ENCODE results near the gene CALHM3. TPM values are rescaled to one million over a fixed set of nuclear protein-coding genes. Genes with fewer than 3 reads are reported as not detected.
A peak's percentile ranks its signal among the peaks of the same experiment; 100 is the strongest.

The CALHM3 gene
- total RNA-seq, 3 donors from 2014 or later: not detected

- no peak overlapping the region for H3K4me3 ChIP-seq
- DNase-seq: no peak
- no peaks in the 10 kb centered on the region for H3K4me1 ChIP-seq (ENCODE audit: low read depth)
- TF ChIP-seq CTCF (IDR thresholded peaks at IDR 0.05): no peak
- ATAC-seq: no peak
- intact Hi-C loops (cut with DNase I, micrococcal nuclease): no loop called here
- no peaks in the 10 kb centered on the region for H3K36me3 ChIP-seq (ENCODE audit: low read depth)
- no peaks in the 10 kb centered on the region for H3K9me3 ChIP-seq
Observed at GRCh38 chr10:103473261-103473671, 5.8 kb downstream of the CALHM3 start.

GRCh38 chr10:103472005-103472404, 7.0 kb downstream of the CALHM3 start:
- peak; percentile 16 for ATAC-seq
- H3K36me3 ChIP-seq (ENCODE audit: low read depth): no peaks in the 10 kb centered on the region
- intact Hi-C loops (cut with DNase I, micrococcal nuclease): no loop called here
- H3K9me3 ChIP-seq: no peaks in the 10 kb centered on the region
- H3K4me3 ChIP-seq: no peak overlapping the region
- DNase-seq: no peak
- TF ChIP-seq CTCF (IDR thresholded peaks at IDR 0.05): no peak
- no peaks in the 10 kb centered on the region for H3K4me1 ChIP-seq (ENCODE audit: low read depth)

- H3K9me3 ChIP-seq: no peaks in the 10 kb centered on the region
- no peaks in the 10 kb centered on the region for H3K4me1 ChIP-seq (ENCODE audit: low read depth)
- no peak overlapping the region for H3K4me3 ChIP-seq
- H3K36me3 ChIP-seq (ENCODE audit: low read depth): no peaks in the 10 kb centered on the region
- intact Hi-C loops (cut with DNase I, micrococcal nuclease): no loop called here
- no peak for TF ChIP-seq CTCF (IDR thresholded peaks at IDR 0.05)
- ATAC-seq (peak; percentile 91), DNase-seq (peak; percentile 54 to 87 (median 65))
Observed at GRCh38 chr10:103470761-103471653, 8.0 kb downstream of the CALHM3 start.

- Histone ChIP-seq H3K4me1 (ENCODE audit: low read depth) (no peaks in the 10 kb centered on the region), H3K4me3 (no peak overlapping the region), H3K36me3 (ENCODE audit: low read depth) (no peaks in the 10 kb centered on the region), H3K9me3 (no peaks in the 10 kb centered on the region)
- no peak for ATAC-seq
- intact Hi-C loops (cut with DNase I, micrococcal nuclease): no loop called here
- no peak for DNase-seq
- TF ChIP-seq CTCF (IDR thresholded peaks at IDR 0.05): no peak
Observed at GRCh38 chr10:103469201-103469600, 9.8 kb downstream of the CALHM3 start.

GRCh38 chr10:103467406-103467805, 11.6 kb downstream of the CALHM3 start:
- intact Hi-C loops (cut with DNase I, micrococcal nuclease): no loop called here

More at GRCh38 chr10:103467406-103467805, 11.6 kb downstream of the CALHM3 start:
- H3K4me1 ChIP-seq (ENCODE audit: low read depth): no peaks in the 10 kb centered on the region
- H3K4me3 ChIP-seq: no peak overlapping the region
- DNase-seq: no peak
- H3K9me3 ChIP-seq: no peaks in the 10 kb centered on the region
- H3K36me3 ChIP-seq (ENCODE audit: low read depth): no peaks in the 10 kb centered on the region
- no peak for TF ChIP-seq CTCF (IDR thresholded peaks at IDR 0.05)
- ATAC-seq: no peak
